GM23338 (cell line): ENCODE measurements around the gene HOXB3. TPM values are rescaled to one million over a fixed set of nuclear protein-coding genes. Genes with fewer than 3 reads are reported as not detected.

ENCODE experiments used
- ATAC-seq: fragments of 200-7000 bp; cut with Tn5 transposase; 3 replicates; pipeline ENCODE4 v1.9.1; 2020
- DNase-seq: peaks from one replicate; pipeline ENCODE4 v3.0.0-alpha.2; 2015; ENCODE audit warnings: low spot score
- H2AFZ ChIP-seq: fragments of 200-600 bp; sonication (generic); 2 replicates; pipeline ENCODE4 v1.8.0; 2016; ENCODE audit warnings: antibody characterized with exemption, mild to moderate bottlenecking, moderate library complexity
- H3F3A ChIP-seq: fragments of 200-600 bp; sonication (generic); replicated peaks from 2 replicates; pipeline ENCODE4 v1.8.0; 2017; ENCODE audit warnings: antibody characterized with exemption, mixed run types, low read depth
- H3K27ac ChIP-seq: fragments of 200-600 bp; sonication (generic); 2 replicates; pipeline ENCODE4 v1.6.1; 2016; ENCODE audit warnings: low read depth
- H3K27me3 ChIP-seq: fragments of 200-600 bp; sonication (generic); 2 replicates; pipeline ENCODE4 v1.8.0; 2016; ENCODE audit warnings: mild to moderate bottlenecking, mixed run types, moderate library complexity; ENCODE audit not compliant: insufficient read depth
- H3K36me3 ChIP-seq: fragments of 200-600 bp; sonication (generic); 2 replicates; pipeline ENCODE4 v1.8.0; 2016; ENCODE audit warnings: mild to moderate bottlenecking; ENCODE audit not compliant: insufficient read depth
- H3K4me1 ChIP-seq: fragments of 200-600 bp; sonication (generic); 2 replicates; pipeline ENCODE4 v1.8.0; 2016; ENCODE audit warnings: mild to moderate bottlenecking, moderate library complexity; ENCODE audit not compliant: insufficient read depth
- H3K4me2 ChIP-seq: fragments of 200-600 bp; sonication (generic); 2 replicates; pipeline ENCODE4 v1.7.1; 2017; ENCODE audit warnings: mixed run types
- H3K4me3 ChIP-seq: fragments of 200-600 bp; sonication (generic); 2 replicates; pipeline ENCODE4 v1.6.1; 2016; ENCODE audit warnings: mixed run types
- H3K79me2 ChIP-seq: fragments of 200-600 bp; sonication (generic); replicated peaks from 2 replicates; pipeline ENCODE4 v1.8.0; 2017; ENCODE audit warnings: mild to moderate bottlenecking; ENCODE audit not compliant: insufficient read depth
- H3K9me2 ChIP-seq: fragments of 200-600 bp; sonication (generic); 2 replicates; pipeline ENCODE4 v1.8.0; 2017; ENCODE audit not compliant: insufficient read depth
- H4K20me1 ChIP-seq: fragments of 200-600 bp; sonication (generic); replicated peaks from 2 replicates; pipeline ENCODE4 v1.8.0; 2017; ENCODE audit warnings: mild to moderate bottlenecking; ENCODE audit not compliant: insufficient read depth
- H3K27ac Mint-ChIP-seq: 2 replicates; pipeline ENCODE4 v1.8.0; 2020; ENCODE audit warnings: inconsistent platforms, mild to moderate bottlenecking, moderate library complexity, mixed read lengths
- H3K27me3 Mint-ChIP-seq: 3 replicates; pipeline ENCODE4 v1.8.0; 2022; ENCODE audit warnings: low read depth, mild to moderate bottlenecking, moderate library complexity, mixed read lengths, inconsistent platforms; ENCODE audit not compliant: insufficient read depth, poor library complexity
- H3K36me3 Mint-ChIP-seq: 3 replicates; pipeline ENCODE4 v1.8.0; 2021; ENCODE audit warnings: low read depth, mild to moderate bottlenecking, inconsistent platforms, moderate library complexity, mixed read lengths
- H3K4me1 Mint-ChIP-seq: 3 replicates; pipeline ENCODE4 v1.8.0; 2020; ENCODE audit warnings: mild to moderate bottlenecking, inconsistent platforms, mixed read lengths
- H3K4me3 Mint-ChIP-seq: 3 replicates; pipeline ENCODE4 v1.8.0; 2021; ENCODE audit warnings: moderate library complexity, mild to moderate bottlenecking, inconsistent platforms, mixed read lengths
- H3K9me3 Mint-ChIP-seq: 3 replicates; pipeline ENCODE4 v1.8.0; 2020; ENCODE audit warnings: moderate library complexity, mild to moderate bottlenecking, inconsistent platforms, mixed read lengths
- EZH2 ChIP-seq: fragments of 200-600 bp; sonication (generic); IDR thresholded peaks from one replicate; pipeline ENCODE4 v1.8.0; 2017; ENCODE audit warnings: antibody characterized with exemption, mild to moderate bottlenecking, low read depth; ENCODE audit not compliant: unreplicated experiment
- NANOG ChIP-seq: IDR thresholded peaks from 2 replicates; pipeline ENCODE4 v1.6.1; 2016; ENCODE audit warnings: antibody characterized with exemption, borderline replicate concordance
- STAT1 ChIP-seq: IDR thresholded peaks from one replicate; pipeline ENCODE4 v1.6.1; 2016; ENCODE audit warnings: antibody characterized with exemption; ENCODE audit not compliant: unreplicated experiment
- polyA plus RNA-seq: library from polyadenylated mRNA; unstranded; fragments of >200 nt; fragmentation: Nextera tagmentation; extraction: Ambion mirVana; gene quantifications from 2 replicates; pipeline ENCODE4 v1.2.1, GENCODE V29; 2016
- total RNA-seq: library from RNA; depleted of rRNA; stranded (reverse); fragments of >200 nt; shearing (Covaris generic); gene quantifications from 2 replicates; pipeline ENCODE4 v1.2.3, GENCODE V29; 2014
- TF ChIP-seq, protein P1 (sequence below), 2 experiments: fragments of 200-600 bp in 1 of 2; sonication (generic) in 1 of 2; conservative IDR thresholded peaks; 2 replicates each; pipeline versions ENCODE4 v1.5.1 to v1.6.1; 2016 to 2017; ENCODE audit warnings: antibody characterized with exemption in 2 of 2, low read depth in 2 of 2, mild to moderate bottlenecking in 2 of 2, moderate library complexity in 1 of 2
- TF ChIP-seq, protein P2 (sequence below): fragments of 250-450 bp; sonication (Bioruptor Pico); IDR thresholded peaks from 2 replicates; pipeline ENCODE4 v1.5.0; 2020; ENCODE audit warnings: mild to moderate bottlenecking, moderate library complexity
- TF ChIP-seq, protein P3 (sequence below): IDR thresholded peaks from one replicate; pipeline ENCODE4 v1.6.1; 2018; ENCODE audit warnings: antibody characterized with exemption; ENCODE audit not compliant: unreplicated experiment

The HOXB3 gene
- total and polyA plus RNA-seq, 2 experiments from 2014 or later: 0.17 TPM; not detected in 1

DNA sequence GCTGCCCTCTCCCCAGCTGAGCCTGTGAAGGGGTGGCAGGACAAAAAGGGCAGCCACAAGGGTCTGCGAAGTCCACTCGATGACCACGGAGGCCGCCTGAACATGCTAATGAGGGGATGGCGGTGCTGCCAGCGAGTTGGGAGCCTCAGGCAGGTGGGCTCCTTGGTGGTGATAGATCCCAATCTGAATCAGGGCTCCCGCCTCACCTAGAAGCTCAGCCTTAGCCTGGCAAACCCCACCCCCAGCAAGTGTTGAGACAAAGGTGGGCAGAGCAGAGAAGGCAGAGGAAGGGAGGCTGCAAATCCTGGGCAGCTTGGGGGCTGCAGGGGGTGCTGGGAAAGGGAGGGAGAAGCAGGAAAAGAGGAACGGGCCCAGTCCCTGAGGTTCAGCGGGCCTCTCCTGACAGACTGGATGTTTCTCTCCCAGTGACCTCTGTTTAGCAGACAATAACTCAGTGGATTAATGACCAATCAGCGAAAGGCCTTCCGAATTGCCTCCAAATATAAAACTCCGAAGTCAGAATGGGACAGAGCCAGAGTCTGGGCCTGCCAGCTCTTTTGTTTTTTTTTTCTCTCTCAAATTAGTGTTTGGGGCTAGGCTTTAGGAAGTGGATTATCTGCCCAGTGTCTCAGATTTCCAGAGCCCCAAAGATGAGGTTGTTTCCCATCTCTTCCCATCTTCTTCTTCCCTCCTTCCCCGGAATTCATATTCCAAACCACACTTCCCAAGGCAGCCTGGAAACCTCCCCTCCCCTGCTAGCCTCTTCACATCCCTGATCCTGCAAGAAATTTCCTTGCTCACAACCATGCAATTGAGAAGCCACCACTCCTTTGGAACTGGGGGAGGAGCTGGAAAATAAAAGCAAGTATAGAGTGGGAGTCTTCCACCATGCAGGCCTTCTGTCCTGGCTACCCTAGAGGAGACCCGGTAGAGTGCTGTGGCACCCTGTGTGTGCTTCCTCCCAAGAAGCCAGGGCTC, 29.9 kb downstream of the HOXB3 start:
- H3K4me3 Mint-ChIP-seq: no peak overlapping the region
- Histone ChIP-seq H3K4me1 (peaks cover 47% of the 10 kb centered on the region), H3K4me3 (0 out of 2 replicates have a peak overlapping the region, but pooled peaks have one; percentile 30), H3K4me2 (peak overlapping the region; percentile 67), H3K9me2 (no peaks in the 10 kb centered on the region), H3F3A (peaks cover 53% of the 10 kb centered on the region), H4K20me1 (peaks cover 67% of the 10 kb centered on the region), H2AFZ (no peak overlapping the region), H3K27ac (no peak overlapping the region), H3K36me3 (no peaks in the 10 kb centered on the region), H3K79me2 (no peaks in the 10 kb centered on the region), H3K27me3 (peaks cover 100% of the 10 kb centered on the region)
- TF ChIP-seq, protein P1, sequence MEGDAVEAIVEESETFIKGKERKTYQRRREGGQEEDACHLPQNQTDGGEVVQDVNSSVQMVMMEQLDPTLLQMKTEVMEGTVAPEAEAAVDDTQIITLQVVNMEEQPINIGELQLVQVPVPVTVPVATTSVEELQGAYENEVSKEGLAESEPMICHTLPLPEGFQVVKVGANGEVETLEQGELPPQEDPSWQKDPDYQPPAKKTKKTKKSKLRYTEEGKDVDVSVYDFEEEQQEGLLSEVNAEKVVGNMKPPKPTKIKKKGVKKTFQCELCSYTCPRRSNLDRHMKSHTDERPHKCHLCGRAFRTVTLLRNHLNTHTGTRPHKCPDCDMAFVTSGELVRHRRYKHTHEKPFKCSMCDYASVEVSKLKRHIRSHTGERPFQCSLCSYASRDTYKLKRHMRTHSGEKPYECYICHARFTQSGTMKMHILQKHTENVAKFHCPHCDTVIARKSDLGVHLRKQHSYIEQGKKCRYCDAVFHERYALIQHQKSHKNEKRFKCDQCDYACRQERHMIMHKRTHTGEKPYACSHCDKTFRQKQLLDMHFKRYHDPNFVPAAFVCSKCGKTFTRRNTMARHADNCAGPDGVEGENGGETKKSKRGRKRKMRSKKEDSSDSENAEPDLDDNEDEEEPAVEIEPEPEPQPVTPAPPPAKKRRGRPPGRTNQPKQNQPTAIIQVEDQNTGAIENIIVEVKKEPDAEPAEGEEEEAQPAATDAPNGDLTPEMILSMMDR (conservative IDR thresholded peaks at IDR 0.05; ENCODE audit: low read depth in 2 of 2): 0 out of 4 replicates have a peak, but pooled peaks of 1 of the 2 experiments have one; percentile 2
- TF ChIP-seq EZH2: peak; percentile 67
- no peak for TF ChIP-seq STAT1
- DNase-seq: no peak
- no peaks in the 10 kb centered on the region; the same call in 2 of the 3 replicates for H3K9me3 Mint-ChIP-seq
- no peak for ATAC-seq
- H3K36me3 Mint-ChIP-seq: no peaks in the 10 kb centered on the region
- peaks cover 87% of the 10 kb centered on the region for H3K27me3 Mint-ChIP-seq
- peaks cover 23% of the 10 kb centered on the region for H3K4me1 Mint-ChIP-seq
- no peak overlapping the region for H3K27ac Mint-ChIP-seq

DNA sequence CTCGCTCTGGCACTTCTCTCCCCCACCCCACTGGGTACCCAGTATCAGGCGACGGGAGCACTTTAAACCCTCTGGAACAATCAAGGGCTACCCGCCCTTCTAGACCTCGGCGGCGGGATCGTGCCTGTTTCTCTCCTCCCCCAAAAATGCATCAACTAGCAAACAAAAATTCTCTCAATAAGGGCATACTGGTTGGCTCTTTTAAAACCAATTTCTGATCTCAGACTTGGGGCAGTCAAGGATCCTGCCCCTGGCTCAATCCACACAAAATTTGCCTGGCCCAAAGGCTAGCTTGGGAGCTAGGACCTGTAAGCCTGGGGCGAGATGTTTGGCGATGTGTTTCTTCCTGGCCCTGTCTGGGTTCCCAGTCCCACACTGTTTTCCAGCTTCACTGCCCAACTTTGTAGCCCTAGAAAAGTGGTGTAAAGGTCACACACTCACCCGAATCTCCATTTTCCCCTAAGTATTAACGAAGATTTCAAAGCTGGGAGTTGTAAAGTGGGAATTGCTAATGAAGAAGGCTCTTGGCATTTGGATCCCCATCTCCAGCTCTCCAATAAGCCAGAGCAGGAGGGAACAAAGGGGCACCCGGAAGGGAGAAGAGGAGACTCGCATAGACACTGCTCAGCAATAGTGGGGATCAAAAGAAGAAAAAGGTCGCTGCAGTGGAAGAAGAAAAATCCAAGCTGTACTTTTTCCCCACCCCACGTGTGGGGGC, 30.8 kb downstream of the HOXB3 start:
- DNase-seq (no peak), ATAC-seq (no peak)
- H3K4me3 Mint-ChIP-seq: no peak overlapping the region
- H3K4me2 ChIP-seq: peak overlapping the region; percentile 67
- H3K27me3 Mint-ChIP-seq: peaks cover 96% of the 10 kb centered on the region
- no peaks in the 10 kb centered on the region for H3K79me2 ChIP-seq
- H3K9me3 Mint-ChIP-seq: no peaks in the 10 kb centered on the region; the same call in 2 of the 3 replicates
- H3K9me2 ChIP-seq: no peaks in the 10 kb centered on the region
- H3K36me3 Mint-ChIP-seq: no peaks in the 10 kb centered on the region
- 0 out of 2 replicates have a peak overlapping the region, but pooled peaks have one; percentile 30 for H3K4me3 ChIP-seq
- peaks cover 48% of the 10 kb centered on the region for H3F3A ChIP-seq
- no peak overlapping the region for H3K27ac ChIP-seq
- peaks cover 100% of the 10 kb centered on the region for H3K27me3 ChIP-seq
- H4K20me1 ChIP-seq: peaks cover 65% of the 10 kb centered on the region
- H3K36me3 ChIP-seq: no peaks in the 10 kb centered on the region
- peaks cover 47% of the 10 kb centered on the region for H3K4me1 ChIP-seq
- no peak overlapping the region for H3K27ac Mint-ChIP-seq
- no peak overlapping the region for H2AFZ ChIP-seq
- peaks cover 27% of the 10 kb centered on the region for H3K4me1 Mint-ChIP-seq
- TF ChIP-seq STAT1 (no peak), NANOG (no peak)
- TF ChIP-seq, protein P2, sequence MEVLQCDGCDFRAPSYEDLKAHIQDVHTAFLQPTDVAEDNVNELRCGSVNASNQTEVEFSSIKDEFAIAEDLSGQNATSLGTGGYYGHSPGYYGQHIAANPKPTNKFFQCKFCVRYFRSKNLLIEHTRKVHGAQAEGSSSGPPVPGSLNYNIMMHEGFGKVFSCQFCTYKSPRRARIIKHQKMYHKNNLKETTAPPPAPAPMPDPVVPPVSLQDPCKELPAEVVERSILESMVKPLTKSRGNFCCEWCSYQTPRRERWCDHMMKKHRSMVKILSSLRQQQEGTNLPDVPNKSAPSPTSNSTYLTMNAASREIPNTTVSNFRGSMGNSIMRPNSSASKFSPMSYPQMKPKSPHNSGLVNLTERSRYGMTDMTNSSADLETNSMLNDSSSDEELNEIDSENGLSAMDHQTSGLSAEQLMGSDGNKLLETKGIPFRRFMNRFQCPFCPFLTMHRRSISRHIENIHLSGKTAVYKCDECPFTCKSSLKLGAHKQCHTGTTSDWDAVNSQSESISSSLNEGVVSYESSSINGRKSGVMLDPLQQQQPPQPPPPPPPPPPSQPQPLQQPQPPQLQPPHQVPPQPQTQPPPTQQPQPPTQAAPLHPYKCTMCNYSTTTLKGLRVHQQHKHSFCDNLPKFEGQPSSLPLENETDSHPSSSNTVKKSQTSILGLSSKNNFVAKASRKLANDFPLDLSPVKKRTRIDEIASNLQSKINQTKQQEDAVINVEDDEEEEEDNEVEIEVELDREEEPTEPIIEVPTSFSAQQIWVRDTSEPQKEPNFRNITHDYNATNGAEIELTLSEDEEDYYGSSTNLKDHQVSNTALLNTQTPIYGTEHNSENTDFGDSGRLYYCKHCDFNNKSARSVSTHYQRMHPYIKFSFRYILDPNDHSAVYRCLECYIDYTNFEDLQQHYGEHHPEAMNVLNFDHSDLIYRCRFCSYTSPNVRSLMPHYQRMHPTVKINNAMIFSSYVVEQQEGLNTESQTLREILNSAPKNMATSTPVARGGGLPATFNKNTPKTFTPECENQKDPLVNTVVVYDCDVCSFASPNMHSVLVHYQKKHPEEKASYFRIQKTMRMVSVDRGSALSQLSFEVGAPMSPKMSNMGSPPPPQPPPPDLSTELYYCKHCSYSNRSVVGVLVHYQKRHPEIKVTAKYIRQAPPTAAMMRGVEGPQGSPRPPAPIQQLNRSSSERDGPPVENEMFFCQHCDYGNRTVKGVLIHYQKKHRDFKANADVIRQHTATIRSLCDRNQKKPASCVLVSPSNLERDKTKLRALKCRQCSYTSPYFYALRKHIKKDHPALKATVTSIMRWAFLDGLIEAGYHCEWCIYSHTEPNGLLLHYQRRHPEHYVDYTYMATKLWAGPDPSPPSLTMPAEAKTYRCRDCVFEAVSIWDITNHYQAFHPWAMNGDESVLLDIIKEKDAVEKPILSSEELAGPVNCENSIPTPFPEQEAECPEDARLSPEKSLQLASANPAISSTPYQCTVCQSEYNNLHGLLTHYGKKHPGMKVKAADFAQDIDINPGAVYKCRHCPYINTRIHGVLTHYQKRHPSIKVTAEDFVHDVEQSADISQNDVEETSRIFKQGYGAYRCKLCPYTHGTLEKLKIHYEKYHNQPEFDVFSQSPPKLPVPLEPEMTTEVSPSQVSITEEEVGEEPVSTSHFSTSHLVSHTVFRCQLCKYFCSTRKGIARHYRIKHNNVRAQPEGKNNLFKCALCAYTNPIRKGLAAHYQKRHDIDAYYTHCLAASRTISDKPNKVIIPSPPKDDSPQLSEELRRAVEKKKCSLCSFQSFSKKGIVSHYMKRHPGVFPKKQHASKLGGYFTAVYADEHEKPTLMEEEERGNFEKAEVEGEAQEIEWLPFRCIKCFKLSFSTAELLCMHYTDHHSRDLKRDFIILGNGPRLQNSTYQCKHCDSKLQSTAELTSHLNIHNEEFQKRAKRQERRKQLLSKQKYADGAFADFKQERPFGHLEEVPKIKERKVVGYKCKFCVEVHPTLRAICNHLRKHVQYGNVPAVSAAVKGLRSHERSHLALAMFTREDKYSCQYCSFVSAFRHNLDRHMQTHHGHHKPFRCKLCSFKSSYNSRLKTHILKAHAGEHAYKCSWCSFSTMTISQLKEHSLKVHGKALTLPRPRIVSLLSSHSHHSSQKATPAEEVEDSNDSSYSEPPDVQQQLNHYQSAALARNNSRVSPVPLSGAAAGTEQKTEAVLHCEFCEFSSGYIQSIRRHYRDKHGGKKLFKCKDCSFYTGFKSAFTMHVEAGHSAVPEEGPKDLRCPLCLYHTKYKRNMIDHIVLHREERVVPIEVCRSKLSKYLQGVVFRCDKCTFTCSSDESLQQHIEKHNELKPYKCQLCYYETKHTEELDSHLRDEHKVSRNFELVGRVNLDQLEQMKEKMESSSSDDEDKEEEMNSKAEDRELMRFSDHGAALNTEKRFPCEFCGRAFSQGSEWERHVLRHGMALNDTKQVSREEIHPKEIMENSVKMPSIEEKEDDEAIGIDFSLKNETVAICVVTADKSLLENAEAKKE (CRISPR knock-in tag): no peak
- TF ChIP-seq, protein P3, sequence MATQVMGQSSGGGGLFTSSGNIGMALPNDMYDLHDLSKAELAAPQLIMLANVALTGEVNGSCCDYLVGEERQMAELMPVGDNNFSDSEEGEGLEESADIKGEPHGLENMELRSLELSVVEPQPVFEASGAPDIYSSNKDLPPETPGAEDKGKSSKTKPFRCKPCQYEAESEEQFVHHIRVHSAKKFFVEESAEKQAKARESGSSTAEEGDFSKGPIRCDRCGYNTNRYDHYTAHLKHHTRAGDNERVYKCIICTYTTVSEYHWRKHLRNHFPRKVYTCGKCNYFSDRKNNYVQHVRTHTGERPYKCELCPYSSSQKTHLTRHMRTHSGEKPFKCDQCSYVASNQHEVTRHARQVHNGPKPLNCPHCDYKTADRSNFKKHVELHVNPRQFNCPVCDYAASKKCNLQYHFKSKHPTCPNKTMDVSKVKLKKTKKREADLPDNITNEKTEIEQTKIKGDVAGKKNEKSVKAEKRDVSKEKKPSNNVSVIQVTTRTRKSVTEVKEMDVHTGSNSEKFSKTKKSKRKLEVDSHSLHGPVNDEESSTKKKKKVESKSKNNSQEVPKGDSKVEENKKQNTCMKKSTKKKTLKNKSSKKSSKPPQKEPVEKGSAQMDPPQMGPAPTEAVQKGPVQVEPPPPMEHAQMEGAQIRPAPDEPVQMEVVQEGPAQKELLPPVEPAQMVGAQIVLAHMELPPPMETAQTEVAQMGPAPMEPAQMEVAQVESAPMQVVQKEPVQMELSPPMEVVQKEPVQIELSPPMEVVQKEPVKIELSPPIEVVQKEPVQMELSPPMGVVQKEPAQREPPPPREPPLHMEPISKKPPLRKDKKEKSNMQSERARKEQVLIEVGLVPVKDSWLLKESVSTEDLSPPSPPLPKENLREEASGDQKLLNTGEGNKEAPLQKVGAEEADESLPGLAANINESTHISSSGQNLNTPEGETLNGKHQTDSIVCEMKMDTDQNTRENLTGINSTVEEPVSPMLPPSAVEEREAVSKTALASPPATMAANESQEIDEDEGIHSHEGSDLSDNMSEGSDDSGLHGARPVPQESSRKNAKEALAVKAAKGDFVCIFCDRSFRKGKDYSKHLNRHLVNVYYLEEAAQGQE: no peak
